ENCODE measurements around the gene C12orf42. TPM values are rescaled to one million over a fixed set of nuclear protein-coding genes. Genes with fewer than 3 reads are reported as not detected.

Gene C12orf42
- total RNA-seq, 1 experiment from 2014 or later, result not detected

- Mint-ChIP-seq H3K27ac (ENCODE audit: unreplicated experiment) (no peak overlapping the region), H3K27me3 (ENCODE audit: insufficient read depth, unreplicated experiment) (no peaks in the 10 kb centered on the region), H3K9me3 (ENCODE audit: unreplicated experiment) (no peaks in the 10 kb centered on the region), H3K4me3 (ENCODE audit: unreplicated experiment) (no peak overlapping the region), H3K36me3 (ENCODE audit: insufficient read depth, unreplicated experiment) (no peaks in the 10 kb centered on the region), H3K4me1 (ENCODE audit: low read depth, unreplicated experiment) (no peaks in the 10 kb centered on the region)
- POLR2A ChIA-PET, result no interaction called here
- no peak for TF ChIP-seq CTCF (IDR thresholded peaks at IDR 0.05; ENCODE audit: insufficient read depth in 1 of 2, low read depth in 1 of 2, low read length in 1 of 2, severe bottlenecking in 1 of 2, unreplicated experiment in 1 of 2)
- H3K27me3 ChIP-seq (replicated peaks; ENCODE audit: control insufficient read depth, insufficient read depth, low read length), result no peaks in the 10 kb centered on the region
- H3K4me3 ChIP-seq (ENCODE audit: low read depth, low read length), result no peak overlapping the region
- H3K36me3 ChIP-seq (ENCODE audit: control insufficient read depth, insufficient read depth, low read length), result no peaks in the 10 kb centered on the region
- CTCF ChIA-PET, result no interaction called here
- intact Hi-C loops (cut with micrococcal nuclease; ENCODE audit: unreplicated experiment), result no loop called here
- no peak for DNase-seq
- BruUV-seq (replicated peaks), result no TSS peak
- no peaks in the 10 kb centered on the region for H3K4me1 ChIP-seq
- no peaks in the 10 kb centered on the region for H3K9me3 ChIP-seq
Measured at GRCh38 chr12:103524238-103524875, 28.6 kb upstream of the C12orf42 start.

GRCh38 chr12:103523771-103524170 is 28.0 kb upstream of the C12orf42 start:
- Histone ChIP-seq H3K4me1 (no peaks in the 10 kb centered on the region), H3K27me3 (replicated peaks; ENCODE audit: control insufficient read depth, insufficient read depth, low read length) (no peaks in the 10 kb centered on the region), H3K4me3 (ENCODE audit: low read depth, low read length) (no peak overlapping the region), H3K36me3 (ENCODE audit: control insufficient read depth, insufficient read depth, low read length) (no peaks in the 10 kb centered on the region), H3K9me3 (no peaks in the 10 kb centered on the region)
- intact Hi-C loops (cut with micrococcal nuclease; ENCODE audit: unreplicated experiment), result no loop called here
- no peaks in the 10 kb centered on the region for H3K4me1 Mint-ChIP-seq (ENCODE audit: low read depth, unreplicated experiment)
- DNase-seq, result no peak
- TF ChIP-seq CTCF (IDR thresholded peaks at IDR 0.05; ENCODE audit: insufficient read depth in 1 of 2, low read depth in 1 of 2, low read length in 1 of 2, severe bottlenecking in 1 of 2, unreplicated experiment in 1 of 2), result no peak
- no peaks in the 10 kb centered on the region for H3K27me3 Mint-ChIP-seq (ENCODE audit: insufficient read depth, unreplicated experiment)
- H3K27ac Mint-ChIP-seq (ENCODE audit: unreplicated experiment), result no peak overlapping the region
- BruUV-seq (replicated peaks), result no TSS peak
- ChIA-PET POLR2A (no interaction called here), CTCF (no interaction called here)
- no peaks in the 10 kb centered on the region for H3K36me3 Mint-ChIP-seq (ENCODE audit: insufficient read depth, unreplicated experiment)
- no peaks in the 10 kb centered on the region for H3K9me3 Mint-ChIP-seq (ENCODE audit: unreplicated experiment)
- no peak overlapping the region for H3K4me3 Mint-ChIP-seq (ENCODE audit: unreplicated experiment)

- H3K9me3 ChIP-seq, result no peaks in the 10 kb centered on the region
- H3K4me1 Mint-ChIP-seq (ENCODE audit: low read depth, unreplicated experiment), result no peaks in the 10 kb centered on the region
- no peak overlapping the region for H3K4me3 Mint-ChIP-seq (ENCODE audit: unreplicated experiment)
- H3K36me3 Mint-ChIP-seq (ENCODE audit: insufficient read depth, unreplicated experiment), result no peaks in the 10 kb centered on the region
- CTCF ChIA-PET, result no interaction called here
- POLR2A ChIA-PET, result no interaction called here
- intact Hi-C loops (cut with micrococcal nuclease; ENCODE audit: unreplicated experiment), result no loop called here
- no TSS peak for BruUV-seq (replicated peaks)
- DNase-seq, result no peak
- no peaks in the 10 kb centered on the region for H3K4me1 ChIP-seq
- H3K36me3 ChIP-seq (ENCODE audit: control insufficient read depth, insufficient read depth, low read length), result no peaks in the 10 kb centered on the region
- H3K9me3 Mint-ChIP-seq (ENCODE audit: unreplicated experiment), result no peaks in the 10 kb centered on the region
- H3K27ac Mint-ChIP-seq (ENCODE audit: unreplicated experiment), result no peak overlapping the region
- no peak overlapping the region for H3K4me3 ChIP-seq (ENCODE audit: low read depth, low read length)
- no peaks in the 10 kb centered on the region for H3K27me3 Mint-ChIP-seq (ENCODE audit: insufficient read depth, unreplicated experiment)
- H3K27me3 ChIP-seq (replicated peaks; ENCODE audit: control insufficient read depth, insufficient read depth, low read length), result no peaks in the 10 kb centered on the region
- no peak for TF ChIP-seq CTCF (IDR thresholded peaks at IDR 0.05; ENCODE audit: insufficient read depth in 1 of 2, low read depth in 1 of 2, low read length in 1 of 2, severe bottlenecking in 1 of 2, unreplicated experiment in 1 of 2)
Measured at GRCh38 chr12:103520686-103521215, 25.0 kb upstream of the C12orf42 start.

Measured in Caco-2 (cell line).